GM23338 (cell line): ENCODE results near the gene TMEM14A. TPM values are rescaled to one million over a fixed set of nuclear protein-coding genes. Genes with fewer than 3 reads are reported as not detected.

Experiments used
- ATAC-seq: fragments of 200-7000 bp; cut with Tn5 transposase; 3 replicates; pipeline ENCODE4 v1.9.1; 2020
- DNase-seq: peaks from one replicate; pipeline ENCODE4 v3.0.0-alpha.2; 2015; ENCODE audit warnings: low spot score
- H2AFZ ChIP-seq: fragments of 200-600 bp; sonication (generic); 2 replicates; pipeline ENCODE4 v1.8.0; 2016; ENCODE audit warnings: antibody characterized with exemption, mild to moderate bottlenecking, moderate library complexity
- H3F3A ChIP-seq: fragments of 200-600 bp; sonication (generic); replicated peaks from 2 replicates; pipeline ENCODE4 v1.8.0; 2017; ENCODE audit warnings: antibody characterized with exemption, mixed run types, low read depth
- H3K27ac ChIP-seq: fragments of 200-600 bp; sonication (generic); 2 replicates; pipeline ENCODE4 v1.6.1; 2016; ENCODE audit warnings: low read depth
- H3K27me3 ChIP-seq: fragments of 200-600 bp; sonication (generic); 2 replicates; pipeline ENCODE4 v1.8.0; 2016; ENCODE audit warnings: mild to moderate bottlenecking, mixed run types, moderate library complexity; ENCODE audit not compliant: insufficient read depth
- H3K36me3 ChIP-seq: fragments of 200-600 bp; sonication (generic); 2 replicates; pipeline ENCODE4 v1.8.0; 2016; ENCODE audit warnings: mild to moderate bottlenecking; ENCODE audit not compliant: insufficient read depth
- H3K4me1 ChIP-seq: fragments of 200-600 bp; sonication (generic); 2 replicates; pipeline ENCODE4 v1.8.0; 2016; ENCODE audit warnings: mild to moderate bottlenecking, moderate library complexity; ENCODE audit not compliant: insufficient read depth
- H3K4me2 ChIP-seq: fragments of 200-600 bp; sonication (generic); 2 replicates; pipeline ENCODE4 v1.7.1; 2017; ENCODE audit warnings: mixed run types
- H3K4me3 ChIP-seq: fragments of 200-600 bp; sonication (generic); 2 replicates; pipeline ENCODE4 v1.6.1; 2016; ENCODE audit warnings: mixed run types
- H3K79me2 ChIP-seq: fragments of 200-600 bp; sonication (generic); replicated peaks from 2 replicates; pipeline ENCODE4 v1.8.0; 2017; ENCODE audit warnings: mild to moderate bottlenecking; ENCODE audit not compliant: insufficient read depth
- H3K9me2 ChIP-seq: fragments of 200-600 bp; sonication (generic); 2 replicates; pipeline ENCODE4 v1.8.0; 2017; ENCODE audit not compliant: insufficient read depth
- H4K20me1 ChIP-seq: fragments of 200-600 bp; sonication (generic); replicated peaks from 2 replicates; pipeline ENCODE4 v1.8.0; 2017; ENCODE audit warnings: mild to moderate bottlenecking; ENCODE audit not compliant: insufficient read depth
- H3K27ac Mint-ChIP-seq: 2 replicates; pipeline ENCODE4 v1.8.0; 2020; ENCODE audit warnings: inconsistent platforms, mild to moderate bottlenecking, moderate library complexity, mixed read lengths
- H3K27me3 Mint-ChIP-seq: 3 replicates; pipeline ENCODE4 v1.8.0; 2022; ENCODE audit warnings: low read depth, mild to moderate bottlenecking, moderate library complexity, mixed read lengths, inconsistent platforms; ENCODE audit not compliant: insufficient read depth, poor library complexity
- H3K36me3 Mint-ChIP-seq: 3 replicates; pipeline ENCODE4 v1.8.0; 2021; ENCODE audit warnings: low read depth, mild to moderate bottlenecking, inconsistent platforms, moderate library complexity, mixed read lengths
- H3K4me1 Mint-ChIP-seq: 3 replicates; pipeline ENCODE4 v1.8.0; 2020; ENCODE audit warnings: mild to moderate bottlenecking, inconsistent platforms, mixed read lengths
- H3K4me3 Mint-ChIP-seq: 3 replicates; pipeline ENCODE4 v1.8.0; 2021; ENCODE audit warnings: moderate library complexity, mild to moderate bottlenecking, inconsistent platforms, mixed read lengths
- H3K9me3 Mint-ChIP-seq: 3 replicates; pipeline ENCODE4 v1.8.0; 2020; ENCODE audit warnings: moderate library complexity, mild to moderate bottlenecking, inconsistent platforms, mixed read lengths
- CREB1 ChIP-seq: fragments of 250-450 bp; sonication (Bioruptor Pico); IDR thresholded peaks from 2 replicates; pipeline ENCODE4 v1.5.0; 2020; ENCODE audit warnings: low read depth, mild to moderate bottlenecking, moderate library complexity
- EZH2 ChIP-seq: fragments of 200-600 bp; sonication (generic); IDR thresholded peaks from one replicate; pipeline ENCODE4 v1.8.0; 2017; ENCODE audit warnings: antibody characterized with exemption, mild to moderate bottlenecking, low read depth; ENCODE audit not compliant: unreplicated experiment
- EZH2phosphoT487 ChIP-seq: fragments of 200-600 bp; sonication (generic); IDR thresholded peaks from one replicate; pipeline ENCODE4 v1.8.1; 2018; ENCODE audit warnings: antibody characterized with exemption; ENCODE audit not compliant: unreplicated experiment
- JUNB ChIP-seq: IDR thresholded peaks from one replicate; pipeline ENCODE4 v1.6.1; 2016; ENCODE audit warnings: antibody characterized with exemption; ENCODE audit not compliant: unreplicated experiment
- NANOG ChIP-seq: IDR thresholded peaks from 2 replicates; pipeline ENCODE4 v1.6.1; 2016; ENCODE audit warnings: antibody characterized with exemption, borderline replicate concordance
- POLR2AphosphoS5 ChIP-seq: IDR thresholded peaks from 2 replicates; pipeline ENCODE4 v1.6.1; 2016; ENCODE audit warnings: antibody characterized with exemption, low read depth
- STAT1 ChIP-seq: IDR thresholded peaks from one replicate; pipeline ENCODE4 v1.6.1; 2016; ENCODE audit warnings: antibody characterized with exemption; ENCODE audit not compliant: unreplicated experiment
- ZNF114 ChIP-seq: fragments of 250-450 bp; sonication (Bioruptor Pico); IDR thresholded peaks from 2 replicates; pipeline ENCODE4 v1.5.0; 2020; ENCODE audit warnings: mild to moderate bottlenecking, moderate library complexity
- ZNF331 ChIP-seq: fragments of 250-450 bp; sonication (Bioruptor Pico); IDR thresholded peaks from 2 replicates; pipeline ENCODE4 v1.5.0; 2020; ENCODE audit warnings: low read depth, mild to moderate bottlenecking, moderate library complexity
- ZNF462 ChIP-seq: fragments of 250-450 bp; sonication (Bioruptor Pico); IDR thresholded peaks from 2 replicates; pipeline ENCODE4 v1.5.0; 2020; ENCODE audit warnings: mild to moderate bottlenecking, moderate library complexity
- polyA plus RNA-seq: library from polyadenylated mRNA; unstranded; fragments of >200 nt; fragmentation: Nextera tagmentation; extraction: Ambion mirVana; gene quantifications from 2 replicates; pipeline ENCODE4 v1.2.1, GENCODE V29; 2016
- total RNA-seq: library from RNA; depleted of rRNA; stranded (reverse); fragments of >200 nt; shearing (Covaris generic); gene quantifications from 2 replicates; pipeline ENCODE4 v1.2.3, GENCODE V29; 2014
- TF ChIP-seq, protein P1 (sequence below): IDR thresholded peaks from 2 replicates; pipeline ENCODE4 v1.6.1; 2016; ENCODE audit warnings: antibody characterized with exemption
- TF ChIP-seq, protein P2 (sequence below): IDR thresholded peaks from one replicate; pipeline ENCODE4 v1.6.1; 2018; ENCODE audit warnings: antibody characterized with exemption; ENCODE audit not compliant: unreplicated experiment

Gene TMEM14A
- total and polyA plus RNA-seq, 2 experiments from 2014 or later = 13.9 to 36.0 TPM

DNA sequence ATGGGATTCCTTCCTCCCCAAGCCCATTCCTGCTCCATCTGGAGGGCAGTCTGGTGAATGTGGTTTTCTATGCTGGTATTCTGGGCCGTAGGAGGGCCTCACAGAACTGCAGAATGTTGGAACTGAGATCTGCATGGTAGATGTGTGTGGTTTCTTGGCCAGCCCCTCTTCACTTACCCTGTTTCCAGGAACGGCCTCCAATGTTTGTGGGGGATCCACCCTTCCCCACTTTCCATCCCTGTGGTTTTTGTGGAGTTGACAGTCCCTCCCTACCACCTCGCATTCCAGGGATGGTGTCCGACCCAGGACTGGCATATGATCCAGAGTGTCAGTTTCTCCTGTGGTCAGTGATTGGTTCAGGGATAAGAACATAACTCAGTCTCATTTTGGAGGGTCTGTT lies 26.7 kb upstream of the TMEM14A start:
- no peak for DNase-seq
- H4K20me1 ChIP-seq = no peaks in the 10 kb centered on the region
- no peaks in the 10 kb centered on the region for H3K9me2 ChIP-seq
- peaks cover 11% of the 10 kb centered on the region for H3K4me1 ChIP-seq
- no peak overlapping the region for H3K4me2 ChIP-seq
- H3K27ac ChIP-seq = no peak overlapping the region
- Mint-ChIP-seq H3K9me3 (peaks cover 5% of the 10 kb centered on the region; the same call in 2 of the 3 replicates), H3K27ac (no peak overlapping the region), H3K27me3 (peaks cover 4% of the 10 kb centered on the region), H3K36me3 (no peaks in the 10 kb centered on the region), H3K4me3 (no peak overlapping the region), H3K4me1 (peaks cover 12% of the 10 kb centered on the region)
- no peak for ATAC-seq
- H3K27me3 ChIP-seq = no peaks in the 10 kb centered on the region
- H3K4me3 ChIP-seq = no peak overlapping the region
- H3K79me2 ChIP-seq = no peaks in the 10 kb centered on the region
- no peaks in the 10 kb centered on the region for H3F3A ChIP-seq
- H2AFZ ChIP-seq = no peak overlapping the region
- TF ChIP-seq POLR2AphosphoS5 (no peak), EZH2 (no peak)
- H3K36me3 ChIP-seq = no peaks in the 10 kb centered on the region; the same call in 1 of the 2 replicates

GRCh38 chr6:52645976-52646375 lies 24.9 kb upstream of the TMEM14A start:
- Mint-ChIP-seq H3K4me3 (no peak overlapping the region), H3K4me1 (peaks cover 17% of the 10 kb centered on the region), H3K27ac (no peak overlapping the region), H3K9me3 (peaks cover 5% of the 10 kb centered on the region; the same call in 2 of the 3 replicates), H3K27me3 (no peaks in the 10 kb centered on the region), H3K36me3 (no peaks in the 10 kb centered on the region)
- Histone ChIP-seq H3K4me2 (no peak overlapping the region), H3F3A (no peaks in the 10 kb centered on the region), H3K27me3 (no peaks in the 10 kb centered on the region), H3K4me3 (no peak overlapping the region), H3K79me2 (no peaks in the 10 kb centered on the region), H4K20me1 (no peaks in the 10 kb centered on the region), H3K4me1 (peaks cover 21% of the 10 kb centered on the region), H2AFZ (no peak overlapping the region), H3K36me3 (no peaks in the 10 kb centered on the region; the same call in 1 of the 2 replicates), H3K27ac (no peak overlapping the region), H3K9me2 (no peaks in the 10 kb centered on the region)
- no peak for DNase-seq
- no peak for ATAC-seq
- TF ChIP-seq, protein P1, sequence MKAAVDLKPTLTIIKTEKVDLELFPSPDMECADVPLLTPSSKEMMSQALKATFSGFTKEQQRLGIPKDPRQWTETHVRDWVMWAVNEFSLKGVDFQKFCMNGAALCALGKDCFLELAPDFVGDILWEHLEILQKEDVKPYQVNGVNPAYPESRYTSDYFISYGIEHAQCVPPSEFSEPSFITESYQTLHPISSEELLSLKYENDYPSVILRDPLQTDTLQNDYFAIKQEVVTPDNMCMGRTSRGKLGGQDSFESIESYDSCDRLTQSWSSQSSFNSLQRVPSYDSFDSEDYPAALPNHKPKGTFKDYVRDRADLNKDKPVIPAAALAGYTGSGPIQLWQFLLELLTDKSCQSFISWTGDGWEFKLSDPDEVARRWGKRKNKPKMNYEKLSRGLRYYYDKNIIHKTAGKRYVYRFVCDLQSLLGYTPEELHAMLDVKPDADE = no peak
- TF ChIP-seq ZNF462 (CRISPR knock-in tag) = no peak
- no peak for TF ChIP-seq CREB1
- TF ChIP-seq, protein P2, sequence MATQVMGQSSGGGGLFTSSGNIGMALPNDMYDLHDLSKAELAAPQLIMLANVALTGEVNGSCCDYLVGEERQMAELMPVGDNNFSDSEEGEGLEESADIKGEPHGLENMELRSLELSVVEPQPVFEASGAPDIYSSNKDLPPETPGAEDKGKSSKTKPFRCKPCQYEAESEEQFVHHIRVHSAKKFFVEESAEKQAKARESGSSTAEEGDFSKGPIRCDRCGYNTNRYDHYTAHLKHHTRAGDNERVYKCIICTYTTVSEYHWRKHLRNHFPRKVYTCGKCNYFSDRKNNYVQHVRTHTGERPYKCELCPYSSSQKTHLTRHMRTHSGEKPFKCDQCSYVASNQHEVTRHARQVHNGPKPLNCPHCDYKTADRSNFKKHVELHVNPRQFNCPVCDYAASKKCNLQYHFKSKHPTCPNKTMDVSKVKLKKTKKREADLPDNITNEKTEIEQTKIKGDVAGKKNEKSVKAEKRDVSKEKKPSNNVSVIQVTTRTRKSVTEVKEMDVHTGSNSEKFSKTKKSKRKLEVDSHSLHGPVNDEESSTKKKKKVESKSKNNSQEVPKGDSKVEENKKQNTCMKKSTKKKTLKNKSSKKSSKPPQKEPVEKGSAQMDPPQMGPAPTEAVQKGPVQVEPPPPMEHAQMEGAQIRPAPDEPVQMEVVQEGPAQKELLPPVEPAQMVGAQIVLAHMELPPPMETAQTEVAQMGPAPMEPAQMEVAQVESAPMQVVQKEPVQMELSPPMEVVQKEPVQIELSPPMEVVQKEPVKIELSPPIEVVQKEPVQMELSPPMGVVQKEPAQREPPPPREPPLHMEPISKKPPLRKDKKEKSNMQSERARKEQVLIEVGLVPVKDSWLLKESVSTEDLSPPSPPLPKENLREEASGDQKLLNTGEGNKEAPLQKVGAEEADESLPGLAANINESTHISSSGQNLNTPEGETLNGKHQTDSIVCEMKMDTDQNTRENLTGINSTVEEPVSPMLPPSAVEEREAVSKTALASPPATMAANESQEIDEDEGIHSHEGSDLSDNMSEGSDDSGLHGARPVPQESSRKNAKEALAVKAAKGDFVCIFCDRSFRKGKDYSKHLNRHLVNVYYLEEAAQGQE = no peak
- no peak for TF ChIP-seq STAT1
- TF ChIP-seq JUNB = no peak
- no peak for TF ChIP-seq POLR2AphosphoS5
- no peak for TF ChIP-seq ZNF114 (CRISPR knock-in tag)
- no peak for TF ChIP-seq NANOG
- no peak for TF ChIP-seq EZH2
- no peak for TF ChIP-seq EZH2phosphoT487
- no peak for TF ChIP-seq ZNF331 (CRISPR knock-in tag)
